ENCODE measurements around the gene GRM1.

GRM1 gene

DNA sequence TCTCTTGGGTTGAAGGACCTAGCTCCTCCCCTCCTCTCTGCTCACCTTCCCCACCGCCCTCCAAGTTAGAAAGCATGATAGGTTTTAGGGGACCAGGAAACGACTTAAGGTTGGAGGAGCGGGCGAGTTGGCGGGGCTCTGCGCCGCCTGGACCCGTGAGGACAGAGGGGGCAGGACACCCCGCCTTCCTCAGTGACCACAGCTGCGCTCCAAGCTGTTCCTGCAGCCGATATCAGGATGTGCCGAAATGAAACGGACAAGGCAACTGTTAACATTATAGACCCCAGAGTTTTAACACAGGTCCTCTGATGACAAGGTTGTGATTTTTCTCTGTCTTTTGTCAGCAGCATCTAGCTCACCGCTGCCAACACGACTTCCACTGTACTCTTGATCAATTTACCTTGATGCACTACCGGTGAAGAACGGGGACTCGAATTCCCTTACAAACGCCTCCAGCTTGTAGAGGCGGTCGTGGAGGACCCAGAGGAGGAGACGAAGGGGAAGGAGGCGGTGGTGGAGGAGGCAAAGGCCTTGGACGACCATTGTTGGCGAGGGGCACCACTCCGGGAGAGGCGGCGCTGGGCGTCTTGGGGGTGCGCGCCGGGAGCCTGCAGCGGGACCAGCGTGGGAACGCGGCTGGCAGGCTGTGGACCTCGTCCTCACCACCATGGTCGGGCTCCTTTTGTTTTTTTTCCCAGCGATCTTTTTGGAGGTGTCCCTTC lies at the start of gene GRM1:
GRM1 (plus strand) TSS at position 212 of the 722 bp plus-strand sequence; CDS start at position 668, 456 bp downstream.
- DNase-seq, result no peak

DNA sequence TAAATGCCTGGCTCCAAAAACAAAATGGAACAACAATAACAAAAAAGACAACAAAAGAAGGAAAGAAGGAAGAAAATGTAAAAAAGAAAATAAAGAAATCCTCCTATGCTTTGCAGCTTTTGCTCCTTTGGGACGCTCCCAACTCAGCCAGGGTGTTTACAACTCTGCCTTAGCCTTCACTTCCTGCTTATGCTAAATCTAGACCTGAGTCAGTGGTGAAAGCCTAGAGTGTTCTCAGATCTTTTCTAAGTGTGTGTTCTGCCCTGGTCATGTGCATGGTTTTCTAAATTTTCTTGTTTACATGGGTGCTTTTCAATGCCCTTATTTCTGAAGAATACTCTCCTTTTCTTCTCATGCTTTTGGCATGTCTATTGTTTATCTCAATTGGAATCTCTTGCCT lies 19.5 kb upstream of the GRM1 start:
- DNase-seq, result no peak

DNA sequence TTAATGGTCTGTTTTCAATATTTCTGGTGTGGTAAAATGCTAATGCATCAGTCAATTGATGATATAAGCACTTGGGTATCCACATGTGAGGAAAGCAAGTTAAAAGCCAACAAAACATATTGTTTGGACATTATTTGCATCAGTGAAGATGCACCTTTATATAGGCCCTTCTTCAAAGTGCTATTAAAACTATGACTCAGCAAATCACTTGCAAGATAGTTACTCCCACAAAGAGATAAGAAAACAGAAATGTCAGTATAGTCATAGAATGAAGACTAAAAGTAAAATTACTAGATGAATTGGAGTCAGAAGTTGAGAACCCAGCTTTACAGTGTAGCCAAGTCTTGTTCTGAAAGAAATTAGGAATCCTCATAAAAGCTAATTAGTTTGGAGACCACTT lies 14.6 kb upstream of the GRM1 start:
- no peak for DNase-seq

DNA sequence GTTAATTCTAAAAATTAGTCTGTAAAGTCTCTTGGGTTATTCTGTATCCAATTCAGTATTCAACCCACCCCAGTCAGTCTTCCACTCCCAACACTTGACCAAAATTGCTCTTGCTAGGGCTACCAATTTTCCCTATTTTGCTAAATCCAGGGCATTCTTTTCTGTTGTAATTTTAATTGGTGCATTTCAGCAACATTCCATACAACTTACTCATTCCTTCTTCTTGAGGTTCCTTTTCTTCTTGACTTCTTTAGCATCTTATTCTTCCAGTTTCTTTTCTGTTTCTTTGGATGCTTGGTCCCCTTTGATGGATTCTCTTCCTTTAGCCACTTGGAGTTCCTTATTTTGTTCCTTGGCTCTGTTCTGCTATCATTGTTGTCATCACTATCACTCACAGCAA lies 11.2 kb upstream of the GRM1 start:
- no peak for DNase-seq

DNA sequence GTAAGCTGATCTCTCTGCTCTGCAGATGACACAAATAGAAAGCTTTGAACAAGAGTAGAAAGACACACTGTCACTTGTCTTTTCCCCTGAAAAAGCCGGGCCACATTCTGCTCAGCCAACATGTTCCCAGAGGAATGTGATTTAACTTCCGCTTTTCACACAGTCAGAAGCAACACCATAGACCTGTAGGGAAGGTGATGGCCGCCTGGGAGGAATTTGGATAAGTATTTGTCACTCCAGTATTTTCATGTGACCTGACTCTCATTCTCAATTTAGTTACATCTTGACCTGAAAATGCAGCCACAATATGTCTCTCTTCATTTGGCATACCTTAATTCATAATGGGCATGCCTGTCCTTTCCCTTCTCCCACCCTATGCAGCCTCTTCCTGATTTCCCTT lies 2.0 kb upstream of the GRM1 start:
- DNase-seq, result no peak

- DNase-seq, result no peak
Measured at GRCh38 chr6:146027586-146028251, 1.1 kb upstream of the GRM1 start.

- no peak for DNase-seq
Measured at GRCh38 chr6:146028252-146028795, 538 bp upstream of the GRM1 start.

GRCh38 chr6:146029573-146030184 lies 817 bp downstream of the GRM1 start:
- DNase-seq, result no peak

DNA sequence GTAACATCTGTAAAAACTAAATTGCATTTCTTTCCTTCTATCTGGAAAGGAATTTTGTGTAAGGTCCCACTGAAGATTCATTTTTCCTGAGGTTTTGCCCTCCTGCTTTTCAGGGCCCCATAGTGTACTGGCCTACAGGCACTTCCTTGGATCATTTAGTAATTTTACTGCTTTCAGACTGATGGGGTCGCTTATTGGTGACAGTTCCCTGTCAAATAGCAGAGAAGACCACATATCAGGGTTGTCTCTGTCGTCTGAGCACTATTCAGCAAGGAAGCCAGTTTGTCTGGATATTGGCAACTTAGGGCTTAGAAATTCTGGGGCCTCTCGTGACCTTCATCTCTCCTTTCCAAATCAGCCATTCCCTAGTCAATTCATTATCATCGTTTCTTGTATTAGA lies 3.5 kb downstream of the GRM1 start:
- no peak for DNase-seq

DNA sequence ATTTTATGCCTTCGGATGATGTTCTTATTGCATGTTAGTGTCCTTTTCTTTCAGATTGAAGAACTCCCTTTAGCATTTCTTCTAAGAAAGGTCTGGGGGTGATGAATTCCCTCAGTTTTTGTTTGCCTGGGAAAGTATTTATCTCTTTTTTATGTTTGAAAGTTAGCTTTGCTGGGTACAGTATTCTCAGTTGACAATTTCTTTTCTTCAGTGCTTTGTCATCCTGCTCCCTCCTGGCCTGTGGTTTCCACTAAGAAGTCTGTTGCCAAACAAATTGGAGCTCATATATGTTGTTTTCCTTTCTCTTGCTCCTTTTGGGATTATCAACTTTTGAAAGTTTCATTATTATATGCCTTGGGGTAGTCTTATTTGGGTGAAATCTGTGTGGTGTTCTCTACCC lies 11.5 kb downstream of the GRM1 start:
- no peak for DNase-seq

- no peak for DNase-seq
Measured at GRCh38 chr6:146041282-146041681, 12.4 kb downstream of the GRM1 start.

DNA sequence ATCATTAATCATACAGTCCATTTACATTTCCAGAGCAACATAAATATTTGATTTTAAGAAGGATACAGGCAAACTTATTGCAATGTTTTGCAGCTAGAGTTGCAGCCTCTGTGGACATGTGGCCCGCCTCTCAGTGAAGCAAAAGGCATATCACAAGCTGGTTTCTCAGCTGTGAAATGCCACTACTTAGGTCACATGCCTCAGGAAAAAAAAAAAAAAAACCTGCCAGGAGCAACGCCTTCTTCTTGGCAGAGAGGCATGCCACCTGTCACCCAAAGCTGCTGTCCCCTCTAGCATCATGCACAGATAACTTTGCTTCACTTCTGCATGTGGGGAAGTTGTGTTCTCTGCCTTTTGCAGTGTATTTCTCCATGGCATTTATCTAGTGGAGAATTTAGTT lies 18.5 kb downstream of the GRM1 start:
- peak; percentile 75 for DNase-seq

GRCh38 chr6:146050168-146050567 lies 21.3 kb downstream of the GRM1 start:
- no peak for DNase-seq

DNA sequence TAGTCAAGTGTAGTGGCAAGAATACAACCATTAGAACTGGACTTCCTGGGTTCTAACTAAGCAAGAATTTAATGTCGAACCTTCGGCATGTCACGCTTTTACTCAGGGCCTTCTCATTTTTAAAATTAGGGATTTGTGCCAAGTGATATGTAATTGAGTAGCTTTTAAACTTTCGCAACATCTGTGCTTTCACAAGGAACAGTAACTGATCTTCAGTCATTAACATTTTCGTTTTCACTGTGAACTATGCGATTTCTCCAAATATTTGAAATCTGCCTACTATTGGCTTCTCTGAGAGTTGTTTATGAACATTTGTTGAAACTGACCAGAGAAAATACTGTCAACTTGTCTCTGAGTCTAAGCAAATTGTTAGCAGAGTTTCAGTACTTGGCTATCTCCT lies 27.6 kb downstream of the GRM1 start:
- peak; percentile 43 for DNase-seq

- DNase-seq, result no peak
Measured at GRCh38 chr6:146065690-146066089, 36.8 kb downstream of the GRM1 start.

DNA sequence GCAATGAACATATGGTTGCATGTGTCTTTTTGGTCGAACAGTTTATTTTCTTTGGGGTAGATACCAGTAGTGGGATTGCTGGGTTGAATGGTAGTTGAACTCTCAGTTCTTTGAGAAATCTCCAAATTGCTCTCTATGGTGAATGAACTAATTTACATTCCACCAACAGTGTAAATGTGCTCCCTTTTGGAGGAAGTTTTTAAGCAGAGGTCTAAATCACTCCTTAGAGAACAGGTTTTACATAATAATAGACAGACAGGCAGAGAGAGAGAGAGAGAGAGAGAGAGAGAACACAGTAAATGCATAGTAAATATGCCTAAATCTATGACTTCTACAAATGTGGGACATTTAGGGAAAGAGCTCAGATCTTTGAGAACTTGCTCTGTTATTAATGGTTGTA lies 37.6 kb downstream of the GRM1 start:
- no peak for DNase-seq

GRCh38 chr6:146071781-146072180 lies 42.9 kb downstream of the GRM1 start:
- DNase-seq, result no peak

GRCh38 chr6:146077992-146078391 lies 49.1 kb downstream of the GRM1 start:
- DNase-seq, result no peak

DNA sequence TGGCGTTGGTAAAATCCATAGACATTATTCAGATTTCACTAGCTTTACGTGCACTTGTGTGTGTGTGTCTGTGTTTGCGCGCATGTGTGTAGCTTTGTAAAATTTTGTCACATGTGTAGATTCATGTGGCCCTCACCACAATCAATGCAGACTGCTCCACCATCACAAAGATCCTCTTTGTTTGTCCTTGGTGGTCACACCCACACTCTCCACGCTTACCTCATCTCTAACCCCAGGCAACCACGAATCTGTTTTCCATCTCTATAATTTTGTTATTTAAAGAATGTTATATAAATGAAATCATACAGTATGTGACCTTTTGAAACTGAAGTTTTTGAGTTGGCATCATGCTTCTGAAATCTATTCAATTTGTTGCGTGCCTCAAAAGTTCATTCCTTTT lies 58.5 kb downstream of the GRM1 start:
- DNase-seq, result no peak

GRCh38 chr6:146090474-146090873 lies 61.6 kb downstream of the GRM1 start:
- DNase-seq, result no peak

GRCh38 chr6:146092961-146093686 lies 64.3 kb downstream of the GRM1 start:
- no peak for DNase-seq

DNA sequence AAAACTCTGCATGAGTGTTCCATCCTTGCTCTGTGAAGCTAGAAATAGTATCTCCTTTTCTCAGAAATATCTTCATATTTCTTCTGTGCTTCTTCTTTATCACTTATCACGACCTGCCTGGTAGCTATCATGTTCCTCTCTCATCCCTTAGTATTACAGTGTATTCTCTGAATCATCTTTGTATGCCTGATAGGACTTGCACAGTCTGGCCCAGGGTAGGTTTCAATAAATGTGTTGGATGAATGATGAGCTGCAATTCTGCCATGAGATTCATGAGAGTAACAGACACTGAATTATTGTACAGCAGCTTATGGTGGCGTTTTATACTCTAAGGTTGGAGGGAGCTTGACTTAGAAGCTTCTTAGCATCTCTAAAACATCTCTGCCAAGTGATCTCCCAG lies 66.6 kb downstream of the GRM1 start:
- no peak for DNase-seq

DNA sequence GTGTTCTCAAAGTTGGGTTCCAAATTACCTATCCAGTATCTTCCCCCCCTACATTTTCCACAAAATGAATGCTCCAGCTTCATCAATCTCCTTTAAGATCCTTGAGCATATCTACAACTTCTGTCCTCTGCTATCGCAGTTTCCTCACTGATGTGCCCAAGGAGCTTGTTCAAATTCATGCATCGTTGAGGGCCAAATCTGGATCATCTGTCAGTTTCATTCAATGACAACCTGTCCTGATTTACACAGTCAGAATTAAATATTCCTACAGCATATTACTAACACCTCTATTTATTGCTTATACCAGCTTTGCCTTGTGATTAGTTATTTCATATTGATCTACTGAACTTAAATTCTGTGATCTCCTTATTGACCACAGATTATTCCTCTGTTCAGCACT lies 68.7 kb downstream of the GRM1 start:
- no peak for DNase-seq
